Panc1 (cell line): ENCODE measurements around the gene SLC4A9. TPM values are rescaled to one million over a fixed set of nuclear protein-coding genes. Genes with fewer than 3 reads are reported as not detected.

ENCODE experiments used
- ATAC-seq: fragments of 200-7000 bp; cut with Tn5 transposase; 2 replicates; pipeline ENCODE4 v1.9.1; 2020; ENCODE audit warnings: mild to moderate bottlenecking, moderate library complexity
- BruUV-seq: library from RNA; stranded (reverse); fragments of 400-500 nt; replicated peaks from 2 replicates; lab custom pipeline; 2021; lab: Mats Ljungman, UMichigan
- CTCF ChIA-PET: fragments of 300-600 bp; sonication (Branson Sonifier 250); formaldehyde crosslinking; loops from one replicate; lab custom pipeline; 2022; ENCODE audit warnings: antibody characterized with exemption; lab: Charles Lee
- POLR2A ChIA-PET: fragments of 300-600 bp; sonication (Branson Sonifier 250); formaldehyde crosslinking; loops from one replicate; lab custom pipeline; 2022; ENCODE audit warnings: antibody characterized with exemption; lab: Charles Lee
- DNase-seq: peaks from one replicate; pipeline ENCODE4 v3.0.0-alpha.2; 2010; ENCODE audit warnings: low read depth, low spot score
- H3K27ac ChIP-seq: 2 replicates; pipeline ENCODE4 v1.5.1; 2011; ENCODE audit warnings: mild to moderate bottlenecking, low read length, inconsistent platforms
- H3K27me3 ChIP-seq: fragments of 200-500 bp; sonication (Bioruptor generic); 2 replicates; pipeline ENCODE4 v1.6.0; 2014; ENCODE audit warnings: low read length, inconsistent platforms; ENCODE audit not compliant: control insufficient read depth, insufficient read depth
- H3K36me3 ChIP-seq: fragments of 200-500 bp; sonication (Bioruptor generic); 2 replicates; pipeline ENCODE4 v1.5.1; 2014; ENCODE audit warnings: inconsistent platforms, mild to moderate bottlenecking, low read length, moderate library complexity; ENCODE audit not compliant: control insufficient read depth, insufficient read depth
- H3K4me1 ChIP-seq: 2 replicates; pipeline ENCODE4 v1.5.1; 2011; ENCODE audit warnings: inconsistent platforms, mild to moderate bottlenecking, low read length, moderate library complexity; ENCODE audit not compliant: control insufficient read depth, insufficient read depth
- H3K4me3 ChIP-seq, 2 experiments: 2 replicates each; pipeline ENCODE4 v1.5.1; 2011 to 2012; ENCODE audit warnings: low read depth in 2 of 2, low read length in 2 of 2, mild to moderate bottlenecking in 2 of 2, inconsistent platforms in 1 of 2, moderate library complexity in 1 of 2
- H3K9me3 ChIP-seq: fragments of 200-500 bp; sonication (Bioruptor generic); 2 replicates; pipeline ENCODE4 v1.5.1; 2014; ENCODE audit warnings: low read depth, mild to moderate bottlenecking, inconsistent platforms, low read length, moderate library complexity; ENCODE audit not compliant: control insufficient read depth, insufficient read depth
- CTCF ChIP-seq: fragments of 450-650 bp; IDR thresholded peaks from 2 replicates; pipeline ENCODE4 v1.5.1; 2017; ENCODE audit warnings: mild to moderate bottlenecking
- POLR2AphosphoS5 ChIP-seq: IDR thresholded peaks from 2 replicates; pipeline ENCODE4 v1.6.1; 2012; ENCODE audit warnings: mild to moderate bottlenecking, low read depth, low read length, moderate library complexity
- REST ChIP-seq, 2 experiments: IDR thresholded peaks; 2 replicates each; pipeline ENCODE4 v1.6.1; 2011 to 2012; ENCODE audit warnings: low read depth in 2 of 2, control low read depth in 1 of 2, low read length in 1 of 2, mild to moderate bottlenecking in 1 of 2, moderate library complexity in 1 of 2; ENCODE audit not compliant: insufficient read depth in 1 of 2
- SIN3A ChIP-seq: IDR thresholded peaks from 2 replicates; pipeline ENCODE4 v1.6.1; 2012; ENCODE audit warnings: low read depth, mild to moderate bottlenecking, low read length, moderate library complexity, borderline replicate concordance; ENCODE audit not compliant: insufficient read depth
- TCF7L2 ChIP-seq: IDR thresholded peaks from 2 replicates; pipeline ENCODE4 v1.6.1; 2011; ENCODE audit warnings: mild to moderate bottlenecking, low read depth, low read length, inconsistent platforms
- in situ Hi-C: cut with HindIII; loops from 2 replicates; pipeline ENCODE4 v1.10.0; 2016; ENCODE audit warnings: low sequenced_read_pairs, low pct_unique_long_range_greater_than_20kb
- intact Hi-C: fragments of 100-400 bp; cut with micrococcal nuclease; formaldehyde crosslinking; loops from one replicate; pipeline ENCODE4 v1.10.0; 2022; ENCODE audit not compliant: unreplicated experiment
- total RNA-seq: library from RNA; stranded (reverse); gene quantifications from one replicate; pipeline ENCODE4 v1.2.1, GENCODE V29; 2021; ENCODE audit not compliant: unreplicated experiment

The SLC4A9 gene
- total RNA-seq, 1 experiment from 2014 or later: not detected

- no peak for DNase-seq
- Histone ChIP-seq H3K4me3 (no peak overlapping the region), H3K27ac (no peak overlapping the region), H3K9me3 (no peaks in the 10 kb centered on the region), H3K4me1 (peaks cover 16% of the 10 kb centered on the region), H3K36me3 (no peaks in the 10 kb centered on the region), H3K27me3 (no peaks in the 10 kb centered on the region)
- intact Hi-C loops: no loop called here
- no TSS peak for BruUV-seq
- in situ Hi-C loops: no loop called here
- ATAC-seq: no peak
- ChIA-PET POLR2A (interaction anchor here (0.6 to 0.7 kb wide), 2 partner anchors 9 to 1781 kb away, joined by 3 to 9 read pairs; no protein-coding TSS in a partner anchor), CTCF (no interaction called here)
- no peak for TF ChIP-seq REST (IDR thresholded peaks at IDR 0.05; ENCODE audit: insufficient read depth in 1 of 2, low read depth in 2 of 2, low read length in 1 of 2)
- TF ChIP-seq SIN3A: no peak
- TF ChIP-seq CTCF: no peak
- no peak for TF ChIP-seq POLR2AphosphoS5
- TF ChIP-seq TCF7L2: no peak
These were observed 34.5 kb upstream of the SLC4A9 start for GRCh38 chr5:140325486-140325885.

- ChIA-PET POLR2A (interaction anchor here (0.9 kb wide), 1 partner anchor 81 kb away, joined by 3 read pairs; no protein-coding TSS in a partner anchor), CTCF (interaction anchor here (0.7 to 1.1 kb wide), 2 partner anchors 19 to 1265 kb away, joined by 4 to 5 read pairs; partner anchors contain the start of gene HBEGF)
- DNase-seq (no peak), ATAC-seq (no peak)
- H3K4me3 ChIP-seq: no peak overlapping the region
- no peaks in the 10 kb centered on the region for H3K36me3 ChIP-seq
- H3K27me3 ChIP-seq: no peaks in the 10 kb centered on the region
- intact Hi-C loops: no loop called here
- in situ Hi-C loops: no loop called here
- no peak overlapping the region for H3K27ac ChIP-seq
- no TSS peak for BruUV-seq
- TF ChIP-seq REST (IDR thresholded peaks at IDR 0.05; ENCODE audit: insufficient read depth in 1 of 2, low read depth in 2 of 2, low read length in 1 of 2): no peak
- TF ChIP-seq TCF7L2: no peak
- H3K9me3 ChIP-seq: no peaks in the 10 kb centered on the region
- H3K4me1 ChIP-seq: peaks cover 14% of the 10 kb centered on the region
These were observed 32.4 kb upstream of the SLC4A9 start for GRCh38 chr5:140327589-140327988.
